Hepatocyte (in vitro differentiated cells): ENCODE data around the gene THNSL1. TPM values are rescaled to one million over a fixed set of nuclear protein-coding genes. Genes with fewer than 3 reads are reported as not detected.

ENCODE experiments used
- DNase-seq: peaks from one replicate; pipeline ENCODE4 v3.0.0-alpha.2; 2016; ENCODE audit warnings: low spot score
- H2AFZ ChIP-seq: fragments of 200-600 bp; sonication (generic); 2 replicates; pipeline ENCODE4 v1.6.0; 2016; ENCODE audit warnings: antibody characterized with exemption, mild to moderate bottlenecking
- H3K27ac ChIP-seq: fragments of 200-600 bp; sonication (generic); 2 replicates; pipeline ENCODE4 v1.5.1; 2016; ENCODE audit warnings: mild to moderate bottlenecking
- H3K27me3 ChIP-seq: fragments of 200-600 bp; sonication (generic); 2 replicates; pipeline ENCODE4 v1.6.1; 2016
- H3K36me3 ChIP-seq: fragments of 200-600 bp; sonication (generic); replicated peaks from 2 replicates; pipeline ENCODE4 v1.5.1; 2016; ENCODE audit warnings: low read depth; ENCODE audit not compliant: insufficient read depth
- H3K4me1 ChIP-seq: fragments of 200-600 bp; sonication (generic); 2 replicates; pipeline ENCODE4 v1.5.1; 2016; ENCODE audit warnings: mild to moderate bottlenecking, moderate library complexity; ENCODE audit not compliant: insufficient read depth
- H3K4me2 ChIP-seq: fragments of 200-600 bp; sonication (generic); 2 replicates; pipeline ENCODE4 v1.6.0; 2016
- H3K4me3 ChIP-seq: fragments of 200-600 bp; sonication (generic); 2 replicates; pipeline ENCODE4 v1.5.1; 2016; ENCODE audit warnings: mild to moderate bottlenecking
- H3K79me2 ChIP-seq: fragments of 200-600 bp; sonication (generic); 2 replicates; pipeline ENCODE4 v1.6.0; 2017; ENCODE audit warnings: mild to moderate bottlenecking
- H3K9me2 ChIP-seq: fragments of 200-600 bp; sonication (generic); replicated peaks from 2 replicates; pipeline ENCODE4 v1.6.0; 2017; ENCODE audit warnings: mild to moderate bottlenecking; ENCODE audit not compliant: insufficient read depth
- H3K9me3 ChIP-seq: fragments of 200-600 bp; sonication (generic); 2 replicates; pipeline ENCODE4 v1.5.1; 2016; ENCODE audit warnings: low read depth, mild to moderate bottlenecking
- H4K20me1 ChIP-seq: fragments of 200-600 bp; sonication (generic); 2 replicates; pipeline ENCODE4 v1.6.0; 2016; ENCODE audit warnings: mild to moderate bottlenecking; ENCODE audit not compliant: insufficient read depth, poor library complexity, severe bottlenecking
- CTCF ChIP-seq: fragments of 200-600 bp; sonication (generic); IDR thresholded peaks from 2 replicates; pipeline ENCODE4 v1.5.1; 2016; ENCODE audit warnings: antibody characterized with exemption, mild to moderate bottlenecking; ENCODE audit not compliant: poor library complexity
- EZH2 ChIP-seq: fragments of 200-600 bp; sonication (generic); IDR thresholded peaks from 2 replicates; pipeline ENCODE4 v1.6.1; 2016; ENCODE audit warnings: antibody characterized with exemption, mild to moderate bottlenecking, borderline replicate concordance
- EZH2phosphoT487 ChIP-seq: fragments of 200-600 bp; sonication (generic); IDR thresholded peaks from one replicate; pipeline ENCODE4 v1.6.1; 2018; ENCODE audit warnings: antibody characterized with exemption, mild to moderate bottlenecking, low read depth, moderate library complexity; ENCODE audit not compliant: unreplicated experiment, severe bottlenecking
- WGBS: methylation state at CpG from one replicate; pipeline ENCODE4 v1.1.6; 2016; ENCODE audit warnings: low lambda C conversion rate; ENCODE audit errors: missing lambda C conversion rate; 5-methylcytosine and 5-hydroxymethylcytosine counted together
- polyA plus RNA-seq: library from polyadenylated mRNA; unstranded; fragments of >200 nt; fragmentation: Nextera tagmentation; extraction: Ambion mirVana; gene quantifications from 2 replicates; pipeline ENCODE4 v1.2.1, GENCODE V29; 2016
- total RNA-seq: library from RNA; depleted of rRNA; stranded (reverse); fragments of >200 nt; gene quantifications from 2 replicates; pipeline ENCODE4 v1.2.3, GENCODE V29; 2014

Gene THNSL1
- total and polyA plus RNA-seq, 2 experiments from 2014 or later = 2.5 to 7.1 TPM

- no peaks in the 10 kb centered on the region for H3K36me3 ChIP-seq
- H3K27ac ChIP-seq = no peak overlapping the region
- H2AFZ ChIP-seq = no peak overlapping the region
- H3K27me3 ChIP-seq = no peaks in the 10 kb centered on the region
- no peaks in the 10 kb centered on the region for H3K9me3 ChIP-seq
- H3K79me2 ChIP-seq = no peaks in the 10 kb centered on the region
- H3K4me2 ChIP-seq = no peak overlapping the region
- H3K4me3 ChIP-seq = no peak overlapping the region
- H3K9me2 ChIP-seq = no peaks in the 10 kb centered on the region
- H4K20me1 ChIP-seq = no peaks in the 10 kb centered on the region
- no peaks in the 10 kb centered on the region for H3K4me1 ChIP-seq
- DNase-seq = no peak
- WGBS = 88% methylated on average over 1 of the region's 1 CpG
- TF ChIP-seq EZH2 (no peak), EZH2phosphoT487 (no peak), CTCF (no peak)
These were observed 12.3 kb downstream of the THNSL1 start for GRCh38 chr10:25028711-25029110.

DNA sequence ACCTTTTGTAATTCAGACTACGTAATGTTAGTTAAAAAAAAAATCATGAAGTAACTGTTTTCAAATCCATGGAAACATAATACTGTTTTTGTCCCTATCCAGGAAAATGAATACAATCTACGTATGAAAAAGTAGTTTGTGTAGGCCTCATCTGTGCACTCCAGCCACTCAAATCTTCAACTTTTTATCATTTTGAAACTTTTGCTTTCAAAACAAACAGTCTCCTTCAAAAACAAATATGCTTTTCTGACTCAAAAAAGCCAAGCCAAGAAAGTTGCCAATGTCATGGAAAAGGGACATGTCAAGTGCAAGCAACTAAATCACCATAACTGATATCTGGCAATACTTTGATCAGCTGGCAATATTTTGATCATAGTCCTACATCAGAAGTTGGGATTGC, 13.1 kb downstream of the THNSL1 start:
- DNase-seq = no peak
- Histone ChIP-seq H3K4me3 (no peak overlapping the region), H3K79me2 (no peaks in the 10 kb centered on the region), H2AFZ (no peak overlapping the region), H3K9me2 (no peaks in the 10 kb centered on the region), H3K9me3 (no peaks in the 10 kb centered on the region), H3K27ac (no peak overlapping the region), H3K36me3 (no peaks in the 10 kb centered on the region), H3K4me1 (no peaks in the 10 kb centered on the region), H4K20me1 (no peaks in the 10 kb centered on the region), H3K4me2 (no peak overlapping the region), H3K27me3 (no peaks in the 10 kb centered on the region)
- WGBS = 92% methylated on average over 2 of the region's 2 CpGs
- TF ChIP-seq EZH2 (no peak), EZH2phosphoT487 (no peak), CTCF (no peak)

DNA sequence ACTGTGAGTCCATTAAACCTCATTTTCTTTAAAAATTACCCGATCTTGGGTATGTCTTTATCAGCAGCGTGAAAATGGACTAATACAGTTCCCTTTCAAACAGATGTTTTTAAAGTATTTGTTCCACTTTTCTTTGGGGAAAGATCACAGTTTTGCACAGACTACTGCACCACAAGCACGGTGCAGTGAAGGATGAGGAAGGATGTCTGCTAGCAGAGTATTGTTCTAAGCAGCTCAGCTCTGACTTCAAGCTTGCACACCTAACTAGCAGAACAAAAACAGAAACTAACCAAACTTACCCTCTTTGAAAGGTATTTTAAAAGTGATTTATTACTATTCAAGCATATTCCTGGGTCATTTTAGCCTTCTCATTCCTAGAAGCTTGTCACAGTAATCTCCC, 20.0 kb downstream of the THNSL1 start:
- Histone ChIP-seq H3K9me3 (no peaks in the 10 kb centered on the region), H4K20me1 (no peaks in the 10 kb centered on the region), H3K4me2 (no peak overlapping the region), H3K27ac (no peak overlapping the region), H3K9me2 (no peaks in the 10 kb centered on the region), H3K79me2 (no peaks in the 10 kb centered on the region), H3K4me1 (no peaks in the 10 kb centered on the region), H3K4me3 (no peak overlapping the region), H2AFZ (no peak overlapping the region), H3K27me3 (no peaks in the 10 kb centered on the region), H3K36me3 (no peaks in the 10 kb centered on the region)
- DNase-seq = no peak
- TF ChIP-seq EZH2phosphoT487 = no peak
- TF ChIP-seq EZH2 = no peak
- TF ChIP-seq CTCF = no peak
- 67% methylated on average over 3 of the region's 3 CpGs for WGBS

DNA sequence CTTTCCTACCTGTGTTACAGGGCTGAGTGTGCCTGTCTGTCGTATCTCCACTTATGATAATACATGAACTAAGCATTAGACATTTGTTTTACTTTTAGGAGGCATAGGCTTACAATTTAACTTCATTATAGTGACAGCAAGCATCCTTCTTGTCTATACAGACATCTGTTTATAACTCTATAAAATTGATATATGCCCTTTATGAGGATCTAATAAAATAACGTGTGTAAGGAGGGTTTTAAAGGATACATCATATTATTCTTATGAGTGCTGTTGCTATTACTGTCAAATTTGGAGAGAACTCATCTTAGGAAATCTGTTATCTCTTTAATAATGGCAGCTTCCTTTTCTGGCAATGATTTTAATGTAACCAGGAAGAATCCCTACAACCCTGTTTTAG, 21.9 kb downstream of the THNSL1 start:
- Histone ChIP-seq H2AFZ (no peak overlapping the region), H3K4me3 (no peak overlapping the region), H3K4me2 (no peak overlapping the region), H3K27ac (no peak overlapping the region), H4K20me1 (no peaks in the 10 kb centered on the region), H3K9me2 (no peaks in the 10 kb centered on the region), H3K4me1 (no peaks in the 10 kb centered on the region), H3K36me3 (no peaks in the 10 kb centered on the region), H3K27me3 (no peaks in the 10 kb centered on the region), H3K9me3 (no peaks in the 10 kb centered on the region), H3K79me2 (no peaks in the 10 kb centered on the region)
- no peak for TF ChIP-seq EZH2phosphoT487
- no peak for TF ChIP-seq CTCF
- 50% methylated on average over 2 of the region's 2 CpGs for WGBS
- DNase-seq = no peak
